OCI-LY1 (cell line): ENCODE measurements around the gene BUB1.

ENCODE experiments used
- H2AFZ ChIP-seq: fragments of 200-600 bp; sonication (generic), shearing (Covaris generic); 2 replicates; pipeline ENCODE4 v1.6.0; 2014; ENCODE audit warnings: antibody characterized with exemption, mild to moderate bottlenecking, low read length
- H3F3A ChIP-seq: fragments of 200-600 bp; sonication (generic), shearing (Covaris generic); 2 replicates; pipeline ENCODE4 v1.6.0; 2014; ENCODE audit warnings: mild to moderate bottlenecking, antibody characterized with exemption, low read length, moderate library complexity; ENCODE audit not compliant: insufficient read depth
- H3K27ac ChIP-seq: fragments of 200-600 bp; sonication (generic); 2 replicates; pipeline ENCODE4 v1.5.1; 2014; ENCODE audit warnings: low read length, mixed run types, mild to moderate bottlenecking, low read depth; ENCODE audit not compliant: poor library complexity, severe bottlenecking
- H3K27me3 ChIP-seq: fragments of 200-600 bp; sonication (generic); 2 replicates; pipeline ENCODE4 v1.6.0; 2014; ENCODE audit warnings: antibody characterized with exemption, mild to moderate bottlenecking, low read length, moderate library complexity; ENCODE audit not compliant: insufficient read depth
- H3K36me3 ChIP-seq: fragments of 200-600 bp; sonication (generic); 2 replicates; pipeline ENCODE4 v1.6.1; 2014; ENCODE audit warnings: mild to moderate bottlenecking, antibody characterized with exemption, low read length, moderate library complexity, mixed read lengths; ENCODE audit not compliant: insufficient read depth
- H3K4me1 ChIP-seq: fragments of 200-600 bp; sonication (generic); 2 replicates; pipeline ENCODE4 v1.5.1; 2014; ENCODE audit warnings: mild to moderate bottlenecking, low read length, moderate library complexity; ENCODE audit not compliant: insufficient read depth, severe bottlenecking
- H3K4me2 ChIP-seq: fragments of 200-600 bp; sonication (generic), shearing (Covaris generic); 2 replicates; pipeline ENCODE4 v1.6.1; 2014; ENCODE audit warnings: low read length
- H3K4me3 ChIP-seq: fragments of 200-600 bp; sonication (generic); 2 replicates; pipeline ENCODE4 v1.5.1; 2014; ENCODE audit warnings: low read length, low read depth, mild to moderate bottlenecking, mixed read lengths; ENCODE audit not compliant: poor library complexity, severe bottlenecking
- H3K79me2 ChIP-seq: fragments of 200-600 bp; shearing (Covaris generic); 2 replicates; pipeline ENCODE4 v1.6.1; 2016; ENCODE audit warnings: mixed run types, low read length, mixed read lengths; ENCODE audit not compliant: insufficient read depth
- H3K9ac ChIP-seq: fragments of 200-600 bp; sonication (generic), shearing (Covaris generic); 2 replicates; pipeline ENCODE4 v1.6.1; 2014; ENCODE audit warnings: mild to moderate bottlenecking, low read length, mixed read lengths
- H3K9me2 ChIP-seq: fragments of 200-600 bp; sonication (generic), shearing (Covaris generic); 2 replicates; pipeline ENCODE4 v1.6.1; 2014; ENCODE audit warnings: low read depth, mild to moderate bottlenecking, low read length, mixed read lengths
- H3K9me3 ChIP-seq: fragments of 200-600 bp; shearing (Covaris generic); 2 replicates; pipeline ENCODE4 v1.6.1; 2014; ENCODE audit warnings: low read length, mixed read lengths
- H4K20me1 ChIP-seq: fragments of 200-600 bp; sonication (generic), shearing (Covaris generic); 2 replicates; pipeline ENCODE4 v1.6.0; 2016; ENCODE audit warnings: mild to moderate bottlenecking, low read length; ENCODE audit not compliant: insufficient read depth
- EZH2 ChIP-seq: fragments of 200-600 bp; sonication (generic), shearing (Covaris generic); IDR thresholded peaks from 2 replicates; pipeline ENCODE4 v1.8.0; 2017; ENCODE audit warnings: borderline replicate concordance, mixed run types, mild to moderate bottlenecking, antibody characterized with exemption, low read length, moderate library complexity, mixed read lengths
- TF ChIP-seq, protein P1 (sequence below): fragments of 200-600 bp; sonication (generic), shearing (Covaris generic); IDR thresholded peaks from 2 replicates; pipeline ENCODE4 v1.5.1; 2017; ENCODE audit warnings: mild to moderate bottlenecking, antibody characterized with exemption, low read length, moderate library complexity, mixed read lengths

BUB1 gene

GRCh38 chr2:110677080-110677479, 783 bp downstream of the BUB1 start:
- no peaks in the 10 kb centered on the region for H3K9me2 ChIP-seq
- H3K79me2 ChIP-seq: peaks cover 34% of the 10 kb centered on the region
- H3K4me2 ChIP-seq: peak overlapping the region; percentile 88
- no peaks in the 10 kb centered on the region for H4K20me1 ChIP-seq
- H2AFZ ChIP-seq: no peak overlapping the region
- H3K36me3 ChIP-seq: peaks cover 28% of the 10 kb centered on the region
- H3K27me3 ChIP-seq: no peaks in the 10 kb centered on the region
- TF ChIP-seq EZH2: no peak
- TF ChIP-seq, protein P1, sequence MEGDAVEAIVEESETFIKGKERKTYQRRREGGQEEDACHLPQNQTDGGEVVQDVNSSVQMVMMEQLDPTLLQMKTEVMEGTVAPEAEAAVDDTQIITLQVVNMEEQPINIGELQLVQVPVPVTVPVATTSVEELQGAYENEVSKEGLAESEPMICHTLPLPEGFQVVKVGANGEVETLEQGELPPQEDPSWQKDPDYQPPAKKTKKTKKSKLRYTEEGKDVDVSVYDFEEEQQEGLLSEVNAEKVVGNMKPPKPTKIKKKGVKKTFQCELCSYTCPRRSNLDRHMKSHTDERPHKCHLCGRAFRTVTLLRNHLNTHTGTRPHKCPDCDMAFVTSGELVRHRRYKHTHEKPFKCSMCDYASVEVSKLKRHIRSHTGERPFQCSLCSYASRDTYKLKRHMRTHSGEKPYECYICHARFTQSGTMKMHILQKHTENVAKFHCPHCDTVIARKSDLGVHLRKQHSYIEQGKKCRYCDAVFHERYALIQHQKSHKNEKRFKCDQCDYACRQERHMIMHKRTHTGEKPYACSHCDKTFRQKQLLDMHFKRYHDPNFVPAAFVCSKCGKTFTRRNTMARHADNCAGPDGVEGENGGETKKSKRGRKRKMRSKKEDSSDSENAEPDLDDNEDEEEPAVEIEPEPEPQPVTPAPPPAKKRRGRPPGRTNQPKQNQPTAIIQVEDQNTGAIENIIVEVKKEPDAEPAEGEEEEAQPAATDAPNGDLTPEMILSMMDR: no peak
- H3K27ac ChIP-seq: peak overlapping the region; percentile 71
- H3K9me3 ChIP-seq: no peaks in the 10 kb centered on the region
- H3F3A ChIP-seq: no peaks in the 10 kb centered on the region
- H3K4me3 ChIP-seq: peak overlapping the region; percentile 99
- peak overlapping the region; percentile 96 for H3K9ac ChIP-seq
- peaks cover 35% of the 10 kb centered on the region for H3K4me1 ChIP-seq

DNA sequence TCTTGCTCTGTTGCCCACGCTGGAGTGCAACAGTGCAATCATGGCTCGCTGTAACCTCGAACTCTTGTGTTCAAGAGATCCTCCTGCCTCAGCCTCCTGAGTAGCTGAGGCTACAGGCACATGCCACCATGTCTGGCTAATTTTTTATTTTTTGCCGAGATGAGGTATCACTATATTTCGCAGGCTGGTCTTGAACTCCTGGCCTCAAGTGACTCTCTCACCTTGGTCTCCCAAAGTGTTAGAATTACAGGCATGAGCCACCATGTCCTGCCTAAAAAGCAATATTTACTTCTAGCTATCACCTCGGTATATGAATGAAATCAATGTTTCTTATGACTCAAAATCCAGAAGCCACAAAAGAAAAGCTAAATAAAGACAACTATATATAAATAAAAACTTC, 2.2 kb downstream of the BUB1 start:
- Histone ChIP-seq H4K20me1 (no peaks in the 10 kb centered on the region), H2AFZ (no peak overlapping the region), H3K9me2 (no peaks in the 10 kb centered on the region), H3K4me3 (peak overlapping the region; percentile 99), H3K4me2 (peak overlapping the region; percentile 88), H3K9ac (no peak overlapping the region; the same call in 1 of the 2 replicates), H3K27ac (peak overlapping the region; percentile 70), H3K9me3 (no peaks in the 10 kb centered on the region), H3K36me3 (peaks cover 42% of the 10 kb centered on the region), H3K4me1 (peaks cover 35% of the 10 kb centered on the region), H3K79me2 (peaks cover 34% of the 10 kb centered on the region), H3F3A (no peaks in the 10 kb centered on the region), H3K27me3 (no peaks in the 10 kb centered on the region)
- no peak for TF ChIP-seq EZH2
- TF ChIP-seq, protein P1: no peak

DNA sequence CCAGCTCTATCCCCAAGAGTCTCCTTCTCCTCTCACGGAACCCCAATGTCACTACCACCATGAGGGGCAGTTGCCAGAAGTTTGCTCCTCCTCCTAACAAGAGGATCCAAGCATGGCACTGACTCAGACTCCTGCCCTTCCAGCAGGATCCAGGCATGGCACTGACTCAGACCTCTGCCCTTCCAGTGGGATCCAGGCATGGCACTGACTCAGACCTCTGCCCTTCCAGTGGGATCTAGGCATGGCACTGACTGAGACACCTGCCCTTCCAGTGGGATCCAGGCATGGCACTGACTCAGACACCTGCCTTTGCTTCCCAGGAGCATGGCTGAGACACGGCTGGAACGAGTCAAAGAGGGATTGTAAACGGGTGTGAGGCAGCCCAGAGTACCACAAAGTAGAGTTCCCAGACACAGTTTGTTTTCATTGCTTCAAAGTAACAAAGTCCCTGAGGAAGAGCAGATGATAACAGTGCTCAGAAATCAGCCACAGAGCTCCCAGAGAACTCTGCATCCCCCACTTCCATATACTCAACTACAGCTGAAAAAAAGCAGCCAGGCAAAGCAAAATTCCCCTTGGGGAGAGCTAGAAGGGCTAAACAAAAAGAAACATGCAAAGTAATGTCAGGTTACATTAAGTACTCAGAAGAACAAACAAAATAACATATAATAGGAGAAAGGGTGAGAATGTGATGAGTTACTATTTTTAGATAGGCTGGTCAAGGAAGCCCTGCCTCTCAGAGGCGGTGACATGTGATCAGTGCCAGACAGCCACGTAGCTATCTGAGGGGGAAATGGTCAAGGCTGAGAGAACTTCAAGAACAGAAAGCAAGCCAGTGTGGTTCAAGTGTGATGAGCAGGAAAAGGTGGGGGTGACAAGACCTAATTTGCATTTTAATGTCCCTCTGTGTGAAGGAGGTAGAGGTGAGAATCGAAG, 3.0 kb downstream of the BUB1 start:
- no peaks in the 10 kb centered on the region for H4K20me1 ChIP-seq
- H3K27ac ChIP-seq: peak overlapping the region; percentile 28
- peaks cover 34% of the 10 kb centered on the region for H3K79me2 ChIP-seq
- peaks cover 50% of the 10 kb centered on the region for H3K36me3 ChIP-seq
- TF ChIP-seq, protein P1: no peak
- TF ChIP-seq EZH2: no peak
- H3K9ac ChIP-seq: no peak overlapping the region
- no peaks in the 10 kb centered on the region for H3F3A ChIP-seq
- peak overlapping the region; percentile 88 for H3K4me2 ChIP-seq
- H3K9me3 ChIP-seq: no peaks in the 10 kb centered on the region
- peaks cover 35% of the 10 kb centered on the region for H3K4me1 ChIP-seq
- H3K9me2 ChIP-seq: no peaks in the 10 kb centered on the region
- no peaks in the 10 kb centered on the region for H3K27me3 ChIP-seq
- peak overlapping the region; percentile 99 for H3K4me3 ChIP-seq
- no peak overlapping the region for H2AFZ ChIP-seq
